Activated CD4-positive, CD25-positive, alpha-beta regulatory T cell treated with anti-CD3 and anti-CD28 coated beads, Interleukin-2, amount 50 U/mL, for 72 hours (primary cell): ENCODE results near the gene ABLIM1.

Source experiments
- DNase-seq: peaks from one replicate; pipeline ENCODE4 v3.0.0; 2021

Gene ABLIM1

DNA sequence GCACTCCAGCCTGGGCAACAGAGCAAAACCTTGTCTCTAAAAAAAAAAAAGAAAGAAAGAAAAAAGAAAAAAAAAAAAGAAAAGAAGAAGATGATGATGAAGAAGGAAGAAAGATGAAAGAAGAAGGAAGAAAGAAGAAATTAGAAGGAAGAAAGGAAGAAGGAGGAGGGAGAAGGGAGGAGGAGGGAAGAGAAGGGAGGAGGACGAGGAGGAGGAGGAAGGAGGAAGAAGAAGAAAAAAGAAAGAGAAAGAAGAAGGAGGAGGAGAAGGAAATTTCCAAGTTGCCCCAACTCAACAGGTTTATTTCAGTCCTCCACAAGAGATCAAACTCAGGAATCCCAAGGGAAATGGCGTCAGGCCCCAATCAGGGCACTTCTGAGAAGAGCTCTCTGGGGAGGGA is 115.7 kb downstream of the ABLIM1 start:
- DNase-seq, result no peak

DNA sequence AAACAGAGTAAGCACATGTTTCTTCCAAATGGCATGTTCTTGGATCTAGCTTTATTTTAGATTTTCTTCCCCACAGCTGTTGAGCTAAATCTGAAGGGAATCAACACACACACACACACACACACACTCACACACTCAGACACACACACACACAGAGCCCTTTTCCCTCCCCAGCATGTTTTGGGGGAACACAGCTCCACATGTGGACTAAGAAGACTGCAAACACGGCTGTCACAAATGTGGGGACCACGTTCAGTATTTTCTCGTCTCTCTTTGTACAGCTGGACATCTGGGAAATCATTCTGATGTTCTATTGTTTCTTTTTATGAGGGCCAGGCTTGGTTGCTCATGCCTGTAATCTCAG is 116.3 kb downstream of the ABLIM1 start:
- no peak for DNase-seq

DNA sequence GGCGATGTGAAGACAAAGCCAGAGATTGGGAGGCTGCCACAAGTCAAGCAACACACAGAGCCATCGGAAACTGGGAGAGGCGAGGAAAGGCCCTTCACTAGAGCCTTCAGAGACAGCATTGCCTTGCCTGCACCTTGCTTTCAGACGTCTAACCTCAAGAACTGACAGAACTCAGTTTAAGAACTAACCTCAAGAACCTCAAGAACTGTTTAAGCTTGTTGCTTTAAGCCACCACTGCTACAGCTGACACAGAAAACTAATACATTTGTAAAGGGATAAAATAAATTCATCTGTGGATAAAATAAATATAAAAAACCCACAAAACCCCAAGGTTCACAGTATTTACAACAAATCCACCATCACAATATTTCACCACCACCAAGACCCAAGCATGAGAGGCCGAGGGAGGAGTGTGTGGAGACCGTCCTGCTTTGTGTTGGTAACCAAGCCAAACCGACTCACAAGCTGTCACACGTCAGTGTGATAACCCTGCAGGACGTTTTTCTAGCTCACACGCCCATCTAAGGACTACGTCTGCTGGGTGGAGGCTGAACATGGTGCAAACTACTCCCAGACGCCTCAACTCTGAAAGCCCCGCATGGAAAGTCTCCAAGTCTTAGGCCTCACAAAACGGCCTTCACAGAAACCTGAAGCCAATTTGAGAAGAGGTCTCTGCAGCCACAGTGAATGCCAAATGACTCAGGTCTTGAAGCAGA is 116.8 kb downstream of the ABLIM1 start:
- peak; percentile 56 for DNase-seq

DNA sequence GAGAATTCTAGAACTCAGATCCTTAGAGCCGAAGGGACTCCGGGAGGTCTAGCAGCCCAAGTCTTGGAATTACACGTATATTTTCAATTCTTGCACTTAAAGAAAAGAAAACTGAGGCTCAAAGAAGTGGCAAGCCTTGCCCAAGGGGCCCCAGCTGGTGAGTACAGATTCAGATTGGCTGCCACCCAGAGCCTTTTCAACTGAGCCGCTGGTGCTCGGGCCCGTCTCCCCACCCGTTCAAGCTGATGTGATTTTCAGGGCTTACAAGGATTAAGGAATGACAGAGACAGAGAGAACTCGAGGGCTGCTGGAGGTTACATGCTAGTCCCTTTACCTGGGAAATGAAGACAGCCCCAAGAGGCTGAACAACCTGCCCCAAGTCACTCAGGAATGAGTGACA is 117.8 kb downstream of the ABLIM1 start:
- no peak for DNase-seq

DNA sequence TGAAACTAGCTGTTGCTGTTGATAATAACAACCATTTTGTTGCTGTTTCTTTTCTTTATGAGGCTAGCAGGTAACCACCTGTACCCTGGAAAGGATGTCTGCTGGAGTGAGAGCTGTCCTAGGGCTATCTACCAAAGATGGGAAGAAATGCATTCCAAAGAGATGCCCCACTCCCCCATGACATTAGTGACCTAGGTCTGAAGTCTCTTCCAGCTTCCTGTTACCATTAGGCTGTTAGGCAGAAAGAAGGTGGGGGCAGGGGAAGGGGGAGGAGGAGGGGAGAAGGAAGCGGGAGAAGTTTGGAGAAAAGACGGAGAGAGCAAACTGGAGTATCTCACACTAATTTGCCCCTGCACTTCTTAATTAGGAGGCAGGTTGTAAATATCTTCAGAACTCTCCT is 118.5 kb downstream of the ABLIM1 start:
- no peak for DNase-seq

DNA sequence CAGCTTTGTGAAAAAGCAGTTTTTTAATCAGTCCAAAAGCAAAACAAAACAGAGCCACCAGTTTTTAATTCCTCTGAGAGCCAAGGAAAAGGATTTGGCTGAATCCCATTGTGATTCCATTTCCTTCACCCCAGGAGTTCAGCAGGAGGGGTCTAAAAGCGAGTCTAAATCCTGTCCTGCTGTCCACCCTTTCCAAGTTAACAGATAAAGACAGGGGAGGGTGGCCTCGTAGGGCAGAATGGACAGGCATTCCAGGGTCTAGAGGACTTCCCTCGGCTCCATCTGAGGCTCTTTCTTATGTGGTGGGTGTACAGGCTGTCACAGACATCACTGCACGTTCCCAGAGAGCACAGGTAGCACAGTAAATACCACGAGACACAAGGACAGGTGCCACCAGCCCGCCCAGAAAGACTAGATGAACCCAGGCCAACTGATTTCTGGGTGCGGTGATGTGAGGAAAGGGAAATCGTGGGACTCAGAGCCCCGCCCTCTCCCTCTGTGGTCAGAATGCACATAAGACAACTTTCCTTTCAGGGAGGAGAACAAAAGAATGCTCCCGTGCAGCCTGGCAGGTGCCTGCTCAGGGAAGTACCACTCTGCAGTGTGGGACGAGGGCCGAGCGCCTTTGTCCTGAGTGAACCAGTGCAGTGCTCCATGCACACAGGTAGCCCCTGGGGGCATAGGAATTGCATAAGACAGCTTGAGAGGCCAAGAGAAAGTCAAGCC is 119.7 kb downstream of the ABLIM1 start:
- DNase-seq, result no peak

DNA sequence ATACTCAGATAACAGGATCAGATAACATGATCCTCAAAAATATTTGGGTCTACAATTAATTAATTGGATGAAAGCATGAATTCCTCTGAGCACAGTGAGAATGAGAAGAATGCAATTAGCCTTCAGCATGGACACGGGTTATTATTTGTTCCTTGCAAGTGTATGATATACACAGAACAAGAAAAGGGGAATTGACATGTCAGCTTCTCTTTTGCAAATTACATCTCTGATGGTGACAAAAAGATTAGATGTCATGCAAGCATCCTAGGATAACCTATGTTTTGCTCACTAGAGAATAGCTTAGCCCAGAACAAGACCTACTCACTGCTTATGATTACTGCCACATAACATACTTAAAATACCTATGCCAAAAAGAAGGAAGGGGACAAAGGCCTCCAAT is 120.3 kb downstream of the ABLIM1 start:
- DNase-seq, result no peak

DNA sequence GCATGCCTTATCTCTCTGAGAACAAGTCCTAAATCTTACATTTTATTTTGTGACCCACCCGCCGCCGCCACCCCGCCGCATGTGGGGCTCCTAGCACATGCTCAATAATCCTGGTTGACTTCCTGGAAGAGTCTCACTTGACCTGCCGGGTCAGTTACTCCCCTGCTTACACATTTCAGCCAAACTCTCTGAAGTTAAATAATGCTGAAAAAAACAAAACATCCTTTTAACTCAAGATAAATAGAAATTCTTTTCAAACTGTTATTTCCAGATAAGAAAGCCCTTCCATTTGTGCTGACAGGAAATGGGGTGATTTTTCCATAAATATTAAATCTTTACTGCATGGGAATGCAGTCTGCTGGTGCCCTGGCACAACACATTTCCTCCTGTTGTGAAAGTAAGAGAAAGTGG is 123.5 kb downstream of the ABLIM1 start:
- DNase-seq, result no peak

DNA sequence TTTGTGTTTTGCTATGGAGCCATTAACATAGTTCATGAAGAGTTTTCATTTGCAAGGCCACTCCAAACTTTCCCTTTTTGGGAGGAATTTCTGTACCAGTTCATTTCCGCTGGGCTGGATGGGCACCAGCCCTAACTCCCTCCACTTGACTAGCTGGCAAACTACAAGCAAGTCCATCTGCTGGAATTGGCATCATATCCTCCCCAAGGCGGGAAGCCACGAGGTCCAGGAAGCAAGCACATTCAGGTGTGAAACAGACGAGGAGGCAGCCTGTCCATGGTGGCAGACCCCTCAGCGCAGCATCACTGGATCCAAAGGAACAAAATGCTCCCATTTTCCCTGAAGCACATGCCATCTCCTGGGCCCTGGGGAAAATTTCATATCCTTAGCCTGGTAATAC is 125.8 kb downstream of the ABLIM1 start:
- DNase-seq, result no peak

DNA sequence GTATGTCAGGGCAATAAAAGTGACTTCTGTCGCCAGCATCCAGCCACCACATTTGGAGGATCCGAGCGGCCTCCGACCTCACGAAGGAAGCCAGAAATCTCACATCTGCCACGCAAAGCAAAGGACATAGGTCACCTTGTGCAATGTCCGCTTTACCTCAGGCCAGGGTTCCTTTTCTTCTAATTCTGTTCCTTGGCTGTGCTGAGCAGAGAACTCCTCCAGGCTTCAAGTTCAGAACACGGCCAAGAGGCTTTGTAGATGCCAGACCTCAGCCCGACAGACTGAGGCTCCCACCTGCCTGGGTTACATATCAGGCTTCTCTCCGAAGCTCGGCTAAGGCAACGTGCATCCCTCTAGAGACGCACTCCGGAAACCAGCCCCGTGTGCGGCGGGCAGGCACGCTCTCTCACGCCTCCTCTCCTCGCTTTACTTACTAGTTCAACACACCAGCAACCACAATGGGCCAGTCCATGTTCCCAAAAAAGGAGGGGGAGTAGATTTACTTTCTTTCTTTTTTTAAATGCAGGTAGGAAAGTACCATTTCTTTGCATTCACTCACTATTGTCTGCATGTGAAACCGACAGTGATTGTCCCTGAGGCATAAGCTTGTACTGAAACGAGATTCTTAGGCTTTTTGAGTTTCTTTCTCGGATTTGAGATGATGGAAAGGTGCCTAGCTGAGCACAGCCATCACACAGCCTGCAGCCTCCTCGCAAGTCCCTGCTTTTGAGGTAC is 131.4 kb downstream of the ABLIM1 start:
- peak; percentile 79 for DNase-seq

DNA sequence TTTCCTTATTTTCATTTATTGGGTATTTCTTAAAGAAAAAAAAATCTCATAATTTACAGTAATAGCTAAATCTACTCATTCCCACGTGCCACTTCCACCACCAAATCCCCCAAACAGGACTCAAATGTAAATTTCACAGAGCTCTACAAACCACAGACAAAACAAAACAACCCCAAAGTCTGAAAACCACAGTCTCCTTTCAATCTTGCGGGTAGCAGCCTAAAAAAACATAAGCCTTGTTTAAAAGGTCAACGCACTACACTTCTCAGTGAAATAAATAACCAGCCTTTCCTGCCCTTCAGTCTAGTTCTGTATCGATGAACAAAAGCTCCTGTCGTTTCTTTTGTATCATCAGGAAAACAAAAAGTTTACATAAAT is 132.0 kb downstream of the ABLIM1 start:
- DNase-seq, result no peak

DNA sequence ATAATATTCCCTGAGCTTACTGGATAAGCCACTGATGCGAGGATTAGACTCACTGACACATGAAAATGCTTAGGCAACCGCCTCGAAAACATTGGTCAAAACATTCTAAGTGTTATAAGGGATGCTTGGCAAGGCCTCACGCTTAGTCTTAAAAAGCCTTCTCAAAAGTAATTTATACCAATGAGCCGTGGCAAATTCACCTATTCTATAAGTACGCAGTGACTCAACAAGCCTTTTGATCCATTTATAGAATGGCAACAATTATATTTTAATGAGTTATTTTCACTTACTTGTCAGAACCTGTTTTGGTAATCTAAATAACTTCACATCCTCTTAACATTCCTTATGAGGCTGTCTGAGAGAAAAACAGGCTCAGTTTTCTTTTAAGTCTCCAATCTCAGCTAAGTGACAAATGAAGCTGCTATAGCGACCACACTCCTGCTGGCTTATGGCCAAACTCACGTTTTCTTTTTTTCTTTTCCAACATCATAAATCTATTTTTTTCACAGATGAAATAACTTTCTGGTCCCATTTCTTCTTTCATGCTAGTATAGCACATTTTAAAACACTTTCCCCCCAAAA is 132.6 kb downstream of the ABLIM1 start:
- no peak for DNase-seq

DNA sequence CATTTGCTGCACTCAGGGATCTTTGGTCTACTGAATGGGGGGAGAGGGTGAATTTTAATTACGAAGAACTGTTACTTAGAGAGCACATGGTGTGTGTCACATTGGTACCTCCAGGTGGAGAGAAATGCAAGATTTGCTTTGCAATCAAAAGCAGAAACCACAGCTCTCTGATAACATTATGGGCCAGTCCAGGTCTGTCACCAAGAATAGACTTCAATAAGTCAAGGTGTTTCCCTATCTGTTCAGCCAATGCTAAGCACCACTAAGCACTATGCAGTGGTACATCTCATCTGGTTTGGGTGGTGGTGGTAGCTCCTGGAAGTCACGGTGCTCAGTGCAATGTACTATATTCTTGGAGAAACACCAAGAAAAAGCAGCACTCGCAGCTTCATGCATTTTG is 134.2 kb downstream of the ABLIM1 start:
- no peak for DNase-seq

DNA sequence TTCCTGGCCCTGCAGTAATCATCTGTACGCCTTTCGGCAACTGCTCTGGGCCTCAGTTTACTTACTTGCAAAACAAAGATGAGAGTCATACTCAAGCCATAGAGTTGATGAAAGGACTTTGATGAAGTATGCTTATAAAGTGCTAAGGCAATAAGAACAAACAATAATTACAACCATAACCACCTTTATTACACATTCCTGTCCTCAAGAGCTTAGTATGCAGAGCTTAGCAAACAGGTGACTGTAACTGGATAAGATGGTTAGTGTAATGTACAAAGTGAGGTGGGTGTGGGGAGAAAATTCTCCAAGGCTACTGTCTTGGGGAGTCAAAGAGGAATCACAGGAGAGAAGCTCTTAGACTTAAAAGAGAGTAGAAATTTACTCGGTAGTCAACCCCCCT is 136.8 kb downstream of the ABLIM1 start:
- no peak for DNase-seq

DNA sequence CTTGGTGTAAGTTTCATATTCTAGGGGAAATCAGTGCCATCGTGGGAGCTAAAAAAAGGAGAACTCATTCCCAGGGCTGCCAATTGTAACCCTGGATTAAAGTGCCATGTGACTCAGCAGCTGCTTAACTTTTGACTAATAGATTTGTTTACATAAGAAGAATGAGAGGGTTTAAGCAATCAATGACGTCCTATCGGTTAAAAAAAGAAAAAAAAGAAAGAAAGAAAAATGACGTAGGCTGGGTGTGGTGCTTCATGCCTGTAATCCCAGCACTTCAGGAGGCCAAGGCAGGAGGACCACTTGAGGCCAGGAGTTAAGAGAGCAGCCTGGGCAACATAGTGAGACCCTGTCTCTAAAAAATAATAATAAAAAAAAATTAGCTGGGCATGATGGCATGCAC is 137.6 kb downstream of the ABLIM1 start:
- no peak for DNase-seq

DNA sequence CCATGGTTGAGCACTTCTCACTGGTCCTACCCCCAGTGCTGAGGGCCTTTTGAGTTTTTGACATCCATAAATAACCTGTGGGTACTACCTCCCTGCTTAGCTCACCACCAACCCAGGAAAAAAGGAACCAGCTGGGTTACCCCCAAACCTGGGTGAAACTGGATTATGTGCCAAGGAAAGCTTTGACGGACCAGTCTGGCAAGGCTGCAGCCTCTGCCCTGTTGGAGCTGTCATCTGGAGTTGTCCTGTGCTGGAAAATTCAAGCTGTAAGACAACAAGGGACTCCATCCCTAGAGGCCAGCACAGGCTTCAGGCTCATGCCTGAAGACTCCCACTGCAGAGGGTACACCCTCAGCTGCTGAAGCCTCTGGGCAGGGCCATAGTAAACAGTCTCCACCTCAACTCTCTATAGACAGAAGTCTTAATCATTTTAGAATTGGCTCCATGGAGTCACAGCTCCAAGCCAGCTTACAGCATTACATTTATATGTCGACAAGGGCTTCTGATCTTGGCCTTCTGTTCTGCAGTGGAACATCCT is 138.2 kb downstream of the ABLIM1 start:
- no peak for DNase-seq

DNA sequence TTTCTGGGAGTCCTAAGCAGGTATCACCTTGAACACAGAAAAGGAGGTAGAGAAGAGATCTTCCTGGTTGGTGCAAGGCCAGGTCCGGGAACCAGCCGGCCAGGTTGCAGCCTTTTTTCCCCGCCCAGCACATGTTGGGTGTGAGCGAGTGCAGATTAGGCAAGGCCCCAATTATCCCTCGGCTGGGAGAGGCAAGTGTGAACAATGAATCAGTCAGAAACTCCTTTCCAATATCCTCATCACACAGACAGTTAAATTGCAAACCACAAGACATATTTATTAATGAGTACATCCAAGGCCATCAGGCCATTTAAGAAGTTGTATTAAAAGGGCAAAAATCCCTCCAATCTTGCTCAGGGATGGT is 138.8 kb downstream of the ABLIM1 start:
- no peak for DNase-seq

DNA sequence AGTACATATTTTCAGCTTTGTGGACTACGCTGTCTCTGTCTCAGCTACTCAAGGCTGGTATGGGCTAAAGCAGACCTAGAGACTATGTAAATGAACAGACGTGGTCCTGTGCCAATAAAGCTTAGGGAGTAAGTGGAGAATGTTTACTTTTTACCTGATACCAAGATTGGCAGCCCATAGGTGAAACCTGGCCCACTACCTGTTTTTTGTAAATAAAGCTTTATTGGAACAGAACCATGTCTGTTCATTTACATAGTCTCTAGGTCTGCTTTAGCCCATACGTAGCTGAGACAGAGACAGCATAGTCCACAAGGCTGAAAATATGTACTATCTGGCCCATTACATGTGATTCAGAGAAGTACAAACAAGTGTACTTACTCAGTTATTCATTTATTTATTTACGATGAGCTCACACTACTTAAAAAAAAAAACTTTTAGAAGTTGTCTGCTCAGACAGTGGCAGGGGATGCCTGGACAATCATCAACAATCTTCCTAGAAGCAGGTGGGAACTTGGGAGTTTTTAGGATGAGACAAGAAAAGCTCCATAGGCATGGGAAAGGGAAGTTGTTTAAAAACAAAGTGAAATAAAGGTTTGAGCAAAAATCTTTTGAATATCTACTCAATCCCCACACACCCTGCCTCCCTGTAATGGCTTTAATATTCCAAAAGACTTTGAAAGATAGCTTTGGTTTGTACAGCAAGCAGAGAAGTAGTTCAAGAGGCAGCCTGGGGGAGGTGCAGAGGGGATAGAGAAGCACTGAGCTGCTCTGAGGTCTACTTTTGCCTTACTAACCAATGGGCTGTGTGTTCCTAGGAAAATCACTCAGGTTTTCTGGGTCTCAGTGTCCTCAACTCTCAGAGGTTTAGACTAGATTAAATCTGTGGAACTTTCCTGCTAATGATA is 139.4 kb downstream of the ABLIM1 start:
- no peak for DNase-seq

DNA sequence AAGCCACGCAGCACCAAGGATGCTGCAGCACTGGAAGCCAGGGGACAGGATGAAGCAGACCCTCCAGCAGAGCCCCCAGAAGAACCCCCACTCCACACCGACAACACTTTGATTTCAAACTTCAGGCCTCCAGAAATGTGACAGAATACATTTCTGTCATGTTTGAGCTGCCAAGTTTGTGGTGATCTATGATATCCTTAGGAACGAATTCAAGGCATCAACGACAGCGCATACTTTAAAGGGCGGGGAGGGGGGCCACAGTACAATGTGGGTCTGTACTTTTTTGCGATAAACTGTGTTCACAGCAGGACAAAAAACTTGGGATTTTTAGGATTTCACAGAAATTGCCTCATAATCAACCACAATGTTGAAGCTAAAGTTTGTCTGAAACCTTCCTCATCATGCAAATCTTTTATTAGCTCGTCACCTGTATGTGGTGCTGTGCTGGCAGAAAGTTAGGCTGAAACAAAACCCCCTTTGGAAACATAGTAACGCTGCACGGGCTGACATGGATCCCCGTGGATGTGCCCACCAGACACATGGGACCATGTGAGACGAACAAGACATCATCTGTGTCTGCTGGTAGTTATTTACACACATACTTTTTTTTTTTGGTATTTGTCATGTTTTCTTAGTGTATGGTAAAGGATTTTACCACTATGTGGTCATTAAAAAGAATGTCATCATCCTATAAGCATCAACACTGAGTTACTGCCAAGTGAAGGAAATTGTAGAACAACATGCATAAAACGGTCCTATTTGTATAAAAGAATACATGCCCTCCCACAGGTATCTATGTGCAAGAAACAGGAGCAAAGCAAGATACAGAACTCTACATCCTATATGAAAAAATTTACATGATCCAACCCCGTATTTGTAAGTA is 140.5 kb downstream of the ABLIM1 start:
- no peak for DNase-seq

DNA sequence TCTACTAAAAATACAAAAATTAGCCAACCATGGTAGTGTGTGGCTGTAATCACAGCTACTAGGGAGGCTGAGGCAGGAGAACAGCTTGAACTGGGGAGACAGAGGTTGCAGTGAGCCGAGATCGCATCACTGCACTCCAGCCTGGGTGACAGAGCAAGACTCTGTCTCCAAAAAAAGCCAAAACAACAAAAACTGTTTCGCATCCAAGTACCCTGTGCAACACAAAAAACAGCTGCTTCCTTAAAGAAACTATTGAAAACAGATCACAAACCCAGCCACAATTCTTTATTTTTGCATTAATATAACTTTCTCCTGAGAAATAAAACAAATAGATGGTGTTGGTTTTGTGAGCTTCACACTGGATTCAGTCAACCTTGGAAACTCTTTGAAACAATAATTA is 141.7 kb downstream of the ABLIM1 start:
- DNase-seq, result no peak

DNA sequence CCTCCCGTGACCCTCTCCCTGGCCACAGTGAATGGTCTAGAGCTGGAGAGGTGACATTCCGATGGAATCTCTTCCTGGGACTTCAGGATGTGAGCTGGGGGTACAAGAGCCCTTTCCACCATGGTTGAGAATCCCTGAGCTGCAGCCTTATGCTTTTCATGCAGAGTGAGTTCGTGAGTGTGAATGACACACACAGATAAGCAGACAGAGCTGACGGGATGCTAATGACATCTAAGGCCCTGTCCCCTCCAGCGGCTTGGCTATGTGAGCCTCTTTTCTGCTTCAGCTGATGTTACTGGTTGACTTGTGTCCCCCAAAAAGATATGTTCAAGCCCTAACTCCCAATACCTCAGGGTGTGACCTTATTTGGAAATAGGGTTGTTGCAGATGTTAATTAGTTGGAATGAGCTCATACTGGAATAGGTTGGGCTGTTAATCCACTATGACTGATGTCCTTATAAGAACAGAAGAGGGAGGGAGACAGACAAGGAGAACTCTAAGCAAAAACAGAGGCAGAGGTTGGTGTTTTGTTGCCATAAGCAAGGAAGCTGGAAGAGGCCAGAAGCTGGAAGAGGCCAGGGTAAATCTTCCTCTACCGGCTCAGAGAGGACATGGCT is 142.7 kb downstream of the ABLIM1 start:
- no peak for DNase-seq
